Femur (tissue), 1 donor: ENCODE results near the gene IGSF9.

Experiments used
- DNase-seq: peaks from one replicate; pipeline ENCODE4 v3.0.0-alpha.2; 2017

The IGSF9 gene

GRCh38 chr1:159944623-159945455 is 574 bp downstream of the IGSF9 start:
- peak; percentile 11 for DNase-seq

GRCh38 chr1:159943908-159944622 is 1.3 kb downstream of the IGSF9 start:
- peak; percentile 9 for DNase-seq

GRCh38 chr1:159943278-159943640 is 2.2 kb downstream of the IGSF9 start:
- no peak for DNase-seq

- DNase-seq = peak; percentile 7
Measured at GRCh38 chr1:159942632-159943277, 2.7 kb downstream of the IGSF9 start.

GRCh38 chr1:159941591-159942560 is 3.5 kb downstream of the IGSF9 start:
- DNase-seq = peak; percentile 4

- no peak for DNase-seq
Measured at GRCh38 chr1:159941141-159941540, 4.3 kb downstream of the IGSF9 start.

- no peak for DNase-seq
Measured at GRCh38 chr1:159940006-159940620, 5.3 kb downstream of the IGSF9 start.

GRCh38 chr1:159939678-159940002 is 5.8 kb downstream of the IGSF9 start:
- no peak for DNase-seq

- DNase-seq = no peak
Measured at GRCh38 chr1:159938905-159939677, 6.3 kb downstream of the IGSF9 start.

GRCh38 chr1:159938211-159938852 is 7.1 kb downstream of the IGSF9 start:
- DNase-seq = no peak

- DNase-seq = no peak
Measured at GRCh38 chr1:159937054-159937750, 8.2 kb downstream of the IGSF9 start.

- peak; percentile 81 for DNase-seq
Measured at GRCh38 chr1:159936273-159936904, 9.0 kb downstream of the IGSF9 start.

- DNase-seq = no peak
Measured at GRCh38 chr1:159935719-159936272, 9.6 kb downstream of the IGSF9 start.

GRCh38 chr1:159935305-159935704 is 10.1 kb downstream of the IGSF9 start:
- no peak for DNase-seq

GRCh38 chr1:159934136-159935039 is 11.0 kb downstream of the IGSF9 start:
- no peak for DNase-seq

- DNase-seq = no peak
Measured at GRCh38 chr1:159933347-159933746, 12.1 kb downstream of the IGSF9 start.

- DNase-seq = no peak
Measured at GRCh38 chr1:159932296-159933285, 12.8 kb downstream of the IGSF9 start.
